SKM-1 (cell line): ENCODE results near the gene GINS3.
A peak's percentile ranks its signal among the peaks of the same experiment; 100 is the strongest.

Experiments
- DNase-seq: peaks from one replicate; lab custom pipeline; 2025; ENCODE audit not compliant: unreplicated experiment; lab: John Stamatoyannopoulos, UW

The GINS3 gene

GRCh38 chr16:58392215-58393137 is at the start of gene GINS3:
Gene GINS3, plus strand, starts transcription at chr16:58392471. Its CDS starts 131 bp downstream, at chr16:58392602.
- DNase-seq, result peak; percentile 74

DNA sequence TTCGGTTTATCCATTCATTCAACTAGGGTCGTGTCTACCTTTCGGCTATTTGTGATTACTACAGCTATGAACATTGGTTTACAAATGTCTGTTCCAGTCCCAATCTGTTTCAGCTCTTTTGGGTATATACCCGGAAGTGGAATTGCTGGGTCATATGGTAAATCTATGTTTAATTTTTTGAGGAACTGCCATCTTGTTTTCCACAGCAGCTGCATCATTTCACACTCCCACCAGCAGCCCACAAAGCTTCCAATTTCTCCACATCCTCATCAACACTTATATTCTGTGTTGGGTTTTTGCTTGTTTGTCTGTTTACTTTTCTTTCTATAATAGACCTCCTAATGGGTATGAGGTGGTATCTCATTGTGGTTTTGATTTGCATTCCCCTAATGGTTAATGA is 48.7 kb upstream of the GINS3 start:
- DNase-seq, result no peak

DNA sequence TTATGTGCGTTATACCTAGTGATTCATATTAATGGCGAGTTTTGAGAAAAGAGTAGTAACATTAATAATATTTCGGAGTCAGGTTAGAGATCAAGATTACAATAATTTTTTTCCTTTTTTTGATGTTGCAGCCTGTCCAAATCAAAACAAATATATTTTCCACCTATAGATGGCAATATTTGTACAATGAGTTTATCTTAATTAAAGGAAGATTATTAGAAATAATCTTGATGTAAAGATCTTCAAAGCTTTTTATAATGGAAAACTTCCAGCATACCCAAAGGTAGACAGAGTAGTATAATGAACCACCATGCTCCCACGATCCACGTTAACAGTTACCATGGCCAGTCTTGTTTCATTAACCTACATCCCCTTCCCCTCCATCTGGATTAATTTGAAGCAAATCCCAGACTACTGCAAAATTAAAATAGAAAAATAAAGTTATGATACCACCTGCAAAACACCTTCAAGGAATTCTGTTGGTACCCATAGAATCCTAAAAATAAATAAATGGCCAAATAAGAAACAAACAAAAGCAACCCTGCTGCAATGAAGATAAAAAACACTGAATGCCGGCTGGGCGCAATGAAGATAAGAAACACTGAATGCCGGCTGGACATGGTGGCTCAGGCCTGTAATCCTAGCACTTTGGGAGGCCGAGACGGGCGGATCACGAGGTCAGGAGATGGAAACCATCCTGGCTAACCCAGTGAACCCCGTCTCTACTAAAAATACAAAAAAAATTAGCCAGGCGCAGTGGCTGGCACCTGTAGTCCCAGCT is 46.5 kb upstream of the GINS3 start:
- DNase-seq, result no peak

DNA sequence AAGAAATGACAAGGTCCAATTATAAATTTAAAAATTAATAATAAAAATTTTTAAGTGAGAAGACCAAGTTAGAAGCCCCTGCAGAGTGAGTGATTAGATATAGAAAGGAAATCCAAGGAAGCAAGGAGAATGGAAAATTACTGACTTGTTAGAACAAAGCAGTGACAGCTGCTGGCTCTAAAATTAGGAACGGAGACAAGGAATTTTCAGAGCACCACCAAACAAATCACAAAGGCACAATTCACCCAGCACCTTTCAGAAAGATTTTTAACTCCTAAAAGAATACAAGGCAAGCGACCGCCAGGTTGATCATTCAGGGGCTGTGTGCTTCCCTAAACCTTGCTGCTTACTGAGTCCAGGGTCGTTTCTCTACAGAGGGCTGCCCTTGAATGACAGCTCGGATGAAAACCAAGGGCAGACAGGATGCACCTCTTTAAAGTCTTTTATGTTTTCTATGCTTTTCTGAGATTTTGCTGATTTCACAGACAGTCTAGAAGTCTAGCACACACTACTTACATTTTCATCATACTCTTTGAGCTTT is 45.4 kb upstream of the GINS3 start:
- no peak for DNase-seq

DNA sequence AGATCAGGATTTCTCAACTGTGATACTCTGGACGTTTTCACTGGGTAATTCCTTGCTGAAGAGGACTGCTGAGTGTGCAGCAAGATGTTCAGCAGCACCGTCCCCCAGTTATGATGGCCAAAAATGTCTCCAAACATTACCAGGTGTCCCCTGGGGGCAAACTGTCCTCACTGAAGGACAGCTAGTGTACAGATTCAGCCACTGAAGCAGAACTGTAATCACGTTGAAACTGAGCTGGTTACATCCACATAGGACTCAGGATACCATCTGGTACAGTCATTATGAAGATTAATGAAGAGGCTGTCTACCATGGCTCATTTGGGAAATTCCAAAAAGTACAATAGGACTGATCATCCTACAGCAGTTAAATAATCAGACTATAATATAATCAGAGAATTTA is 43.3 kb upstream of the GINS3 start:
- no peak for DNase-seq

- no peak for DNase-seq
These were observed 39.6 kb upstream of the GINS3 start for GRCh38 chr16:58352690-58353089.

DNA sequence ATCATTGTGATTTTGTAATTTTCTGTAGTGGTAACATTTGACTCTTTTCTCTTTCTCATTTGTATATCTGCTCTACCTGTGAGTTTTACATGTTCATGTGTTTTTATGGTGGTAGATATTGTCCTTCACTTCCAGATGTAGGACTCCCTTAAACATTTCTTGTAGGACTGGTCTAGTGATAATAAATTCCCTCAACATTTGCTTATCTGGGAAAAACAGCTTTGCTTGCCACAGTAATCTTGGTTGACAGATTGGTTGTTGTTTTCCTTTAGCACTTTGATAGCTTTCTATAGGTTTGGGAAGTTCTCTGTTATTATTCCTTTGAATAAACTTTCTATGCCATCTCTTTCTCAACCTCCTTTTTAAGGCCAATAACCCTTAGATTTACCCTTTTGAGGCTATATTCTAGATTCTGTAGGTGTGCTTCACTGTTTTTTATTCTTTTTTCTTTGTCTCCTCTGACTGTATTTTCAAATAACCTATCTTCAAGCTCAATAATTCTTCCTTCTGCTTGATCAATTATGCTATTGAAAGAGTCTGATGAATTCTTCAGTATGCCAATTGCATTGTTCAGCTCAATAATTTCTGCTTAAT is 32.1 kb upstream of the GINS3 start:
- no peak for DNase-seq

DNA sequence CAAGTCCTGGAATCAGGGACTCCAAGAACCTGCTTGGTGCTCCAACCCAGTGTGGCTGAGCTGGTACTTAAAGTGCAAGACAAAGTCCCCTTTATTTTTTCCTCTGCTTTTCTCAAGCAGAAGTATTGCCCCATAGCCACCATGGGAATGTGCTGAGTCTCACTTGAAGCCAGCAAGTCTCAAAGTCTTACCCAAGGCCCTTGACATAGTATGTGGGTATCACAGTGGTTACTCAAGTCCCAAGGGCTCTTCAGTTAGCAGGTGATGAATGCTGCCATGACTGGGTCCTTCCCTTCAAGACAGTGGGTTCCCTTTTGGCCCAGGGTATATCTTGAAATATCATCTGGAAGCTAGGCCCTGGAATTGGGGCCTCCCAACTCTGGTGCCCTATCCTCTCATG is 30.5 kb upstream of the GINS3 start:
- no peak for DNase-seq

DNA sequence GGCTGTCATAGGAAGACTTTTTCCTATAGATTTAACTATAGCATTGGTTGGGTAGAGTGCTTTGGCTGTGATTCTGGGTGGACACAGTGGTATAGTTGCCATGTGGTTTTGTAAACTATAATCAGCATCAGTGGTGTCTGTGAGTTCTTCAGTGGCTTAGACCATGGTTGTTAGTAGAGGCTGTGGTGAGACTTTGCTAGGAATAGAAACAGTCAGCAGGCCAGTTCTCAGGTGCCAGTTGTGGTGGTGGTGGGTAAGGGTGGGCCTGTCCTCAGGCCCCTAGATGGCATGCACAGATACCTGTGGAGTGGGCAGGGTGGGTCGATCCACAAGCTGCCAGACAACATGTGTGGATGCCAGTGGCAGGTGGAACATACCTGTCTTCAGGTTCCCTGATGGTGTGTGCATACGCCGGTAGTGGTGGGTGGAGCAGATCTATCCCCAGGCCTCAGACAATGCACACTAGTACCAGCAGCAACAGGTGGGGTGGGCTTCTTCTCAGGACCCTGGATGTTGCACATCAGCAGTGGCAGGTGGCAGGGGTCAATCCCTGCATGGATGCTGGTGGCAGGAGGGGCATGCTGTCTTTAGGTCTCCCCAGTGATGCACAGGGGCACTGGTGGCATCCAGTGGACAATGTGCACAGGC is 28.4 kb upstream of the GINS3 start:
- no peak for DNase-seq

GRCh38 chr16:58365623-58366022 is 26.6 kb upstream of the GINS3 start:
- DNase-seq, result no peak

DNA sequence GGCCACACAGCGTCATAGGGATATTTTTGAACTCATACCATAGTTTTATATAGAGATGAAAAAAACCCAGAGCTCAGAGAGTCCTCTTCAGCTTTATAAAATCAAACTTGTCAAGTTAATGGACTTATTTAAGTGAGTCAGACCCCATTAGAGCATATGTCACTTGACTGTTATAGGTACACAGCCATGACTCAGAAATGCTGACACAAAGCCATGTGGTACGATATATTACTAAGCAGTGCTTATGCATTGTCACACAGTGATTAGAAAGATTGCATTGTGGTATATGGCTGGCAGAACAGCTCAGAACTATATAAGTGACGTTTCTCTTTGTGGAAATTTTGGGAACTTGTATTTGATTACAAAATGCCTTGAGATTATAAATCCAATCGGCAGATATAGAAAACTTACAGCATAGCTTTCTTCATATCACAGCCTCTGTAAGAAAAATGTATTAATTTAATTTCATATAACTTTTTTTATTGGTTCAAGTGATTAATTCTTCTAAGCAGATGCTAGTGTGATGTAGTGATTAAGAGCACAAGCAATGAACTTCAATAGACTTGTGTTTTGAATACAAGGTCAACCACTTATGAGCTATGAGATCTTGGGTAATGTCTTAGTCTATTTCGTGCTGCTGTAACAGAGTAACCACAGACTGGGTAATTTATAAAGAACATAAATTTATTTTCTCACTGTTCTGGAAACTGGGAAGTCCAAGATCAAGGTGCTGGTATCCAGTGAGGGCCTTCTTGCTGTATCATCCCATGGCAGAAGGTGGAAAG is 25.8 kb upstream of the GINS3 start:
- no peak for DNase-seq

- DNase-seq, result no peak
These were observed 25.0 kb upstream of the GINS3 start for GRCh38 chr16:58367252-58367651.

DNA sequence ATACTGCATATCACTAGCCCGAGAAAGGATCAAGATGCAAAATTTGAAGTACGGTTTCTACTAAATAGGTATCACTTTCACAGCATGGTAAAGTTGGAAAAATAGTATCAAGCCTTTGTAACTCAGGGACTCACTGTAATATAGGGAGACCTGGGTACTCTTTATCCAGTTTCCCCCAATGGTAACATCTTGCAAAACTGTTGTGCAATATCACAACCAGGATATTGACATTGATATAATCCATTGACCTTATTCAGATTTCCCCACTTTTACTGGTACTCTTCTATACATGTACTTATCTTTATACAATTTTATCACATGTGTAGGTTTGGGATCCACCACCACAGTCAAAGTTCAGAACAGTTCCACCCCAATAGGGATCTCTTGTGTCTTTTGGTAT is 20.4 kb upstream of the GINS3 start:
- no peak for DNase-seq

- no peak for DNase-seq
These were observed 16.9 kb upstream of the GINS3 start for GRCh38 chr16:58375386-58375785.

DNA sequence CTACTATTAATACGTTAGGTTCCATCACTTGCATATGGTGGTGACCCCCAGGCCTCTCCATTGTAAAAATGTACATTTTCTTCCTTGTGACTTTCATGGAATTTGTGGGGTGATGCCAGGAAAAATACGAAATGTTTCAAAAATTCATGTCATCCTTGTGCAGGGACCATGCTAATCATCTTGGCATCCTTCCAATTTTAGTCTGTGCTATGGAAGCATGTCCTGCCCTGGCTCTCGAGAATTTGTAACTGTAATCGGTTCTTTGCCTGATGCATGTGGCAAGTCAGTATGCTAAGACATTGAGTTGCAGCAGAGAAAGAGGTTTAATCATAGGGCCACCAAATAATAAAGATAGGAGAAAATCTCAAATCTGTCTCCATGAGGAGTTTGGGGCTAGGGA is 14.3 kb upstream of the GINS3 start:
- no peak for DNase-seq

DNA sequence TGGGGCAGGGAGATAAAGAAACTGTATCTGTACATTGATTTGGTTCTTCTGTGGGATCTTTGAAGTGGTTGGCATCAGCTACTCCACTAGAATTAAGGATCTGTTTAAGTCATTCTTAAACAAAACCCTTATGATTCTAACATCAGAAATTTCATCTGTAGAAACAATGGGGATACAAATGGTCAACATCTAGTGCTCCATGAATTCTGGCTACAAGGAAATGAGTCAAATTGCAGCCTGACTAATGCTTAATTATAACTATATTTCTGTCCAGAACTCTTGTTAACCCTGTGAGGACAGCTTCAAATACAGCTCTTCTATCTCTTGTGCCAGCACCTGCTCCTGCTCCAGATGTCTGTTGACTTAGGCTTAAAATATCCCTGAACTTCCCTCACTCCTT is 13.9 kb upstream of the GINS3 start:
- DNase-seq, result no peak

- DNase-seq, result no peak
These were observed 12.5 kb upstream of the GINS3 start for GRCh38 chr16:58379736-58380135.

GRCh38 chr16:58381661-58382060 is 10.6 kb upstream of the GINS3 start:
- no peak for DNase-seq

DNA sequence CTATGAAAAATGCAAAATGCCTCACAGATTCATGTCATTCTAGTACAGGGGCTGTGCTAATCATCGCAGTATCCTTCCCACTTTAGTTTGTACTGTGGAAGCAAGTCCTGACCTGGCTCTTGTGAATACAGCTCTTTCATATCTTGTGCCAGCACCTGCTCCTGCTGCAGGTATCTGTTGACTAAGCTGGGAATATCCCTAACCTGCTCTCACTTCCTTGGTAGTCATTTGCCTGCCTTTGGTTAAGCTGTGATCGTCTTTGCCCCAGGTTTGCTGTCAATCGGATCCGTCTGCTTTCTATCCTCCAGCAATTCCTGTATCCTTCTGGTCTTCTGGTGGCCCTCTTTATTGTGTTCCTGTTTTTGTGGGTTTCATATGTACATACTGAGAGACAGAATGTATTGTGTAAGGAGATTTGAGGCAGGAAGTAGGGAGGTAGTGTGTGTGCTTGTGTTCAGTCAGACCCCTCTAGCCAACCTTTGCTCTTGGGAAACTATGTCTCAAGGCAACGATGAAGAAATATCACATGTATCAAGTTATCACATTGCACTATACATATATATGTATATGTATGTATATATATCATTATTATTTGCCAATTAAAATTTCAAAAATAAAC is 7.7 kb upstream of the GINS3 start:
- peak; percentile 60 for DNase-seq
